ENCODE data around the gene SPATS2L. TPM values are rescaled to one million over a fixed set of nuclear protein-coding genes. Genes with fewer than 3 reads are reported as not detected.

Gene SPATS2L
- total and polyA plus RNA-seq, 2 of the 13 experiments (the other 11 are each of a cell fraction or from before 2014, with no cell fraction given): 154 to 212 TPM

- ChIA-PET POLR2A (interaction anchor here (1.1 kb wide), 1 partner anchor 16 kb away, joined by 4 read pairs; the partner anchor contains the start of gene KCTD18), CTCF (ENCODE audit: low intra/inter-chr PET ratio, low total read pairs) (no interaction called here)
- Histone ChIP-seq H3K27ac (ENCODE audit: extremely low read length, insufficient read depth, low read length) (no peak overlapping the region), H2AFZ (ENCODE audit: low read length) (no peak overlapping the region), H3K79me2 (ENCODE audit: insufficient read depth, low read length) (no peaks in the 10 kb centered on the region), H3K27me3 (ENCODE audit: control insufficient read depth in 1 of 2, insufficient read depth in 2 of 2, low read length in 2 of 2) (no peaks in the 10 kb centered on the region), H3K9me3 (ENCODE audit: low read length) (no peaks in the 10 kb centered on the region), H3K4me1 (ENCODE audit: insufficient read depth, low read length) (no peaks in the 10 kb centered on the region), H4K20me1 (ENCODE audit: insufficient read depth, low read length) (no peaks in the 10 kb centered on the region), H3K9ac (ENCODE audit: insufficient read depth, low read depth, low read length) (no peak overlapping the region), H3K4me3 (replicated peaks in 1 of 3; ENCODE audit: insufficient read depth in 1 of 3, low read depth in 2 of 3, low read length in 3 of 3) (no peak overlapping the region), H3K4me2 (ENCODE audit: low read depth, low read length) (no peak overlapping the region), H3K36me3 (replicated peaks in 1 of 2; ENCODE audit: control insufficient read depth in 1 of 2, insufficient read depth in 2 of 2, low read length in 2 of 2) (peaks cover 0 to 6% of the 10 kb centered on the region in 2 experiments; a peak in 2 of 5 replicates)
- intact Hi-C loops (cut with micrococcal nuclease; ENCODE audit: unreplicated experiment): no loop called here
- BruUV-seq (replicated peaks): no TSS peak
- TF ChIP-seq LRRFIP1 (CRISPR knock-in tag; conservative IDR thresholded peaks at IDR 0.05) (no peak), CEBPB (IDR thresholded peaks at IDR 0.05; ENCODE audit: borderline replicate concordance, low read depth, low read length) (peak; percentile 82)
- ATAC-seq (no peak), DNase-seq (ENCODE audit: low spot score) (no peak), FAIRE-seq (peak; percentile 21)
- 96% methylated on average over 2 of the region's 2 CpGs for WGBS (ENCODE audit: low lambda C conversion rate)
- in situ Hi-C loops (cut with HindIII; ENCODE audit: extremely low pct_ligation_motif_present, low pct_unique_long_range_greater_than_20kb): no loop called here
These were observed 187.6 kb downstream of the SPATS2L start for GRCh38 chr2:200494048-200494447.

DNA sequence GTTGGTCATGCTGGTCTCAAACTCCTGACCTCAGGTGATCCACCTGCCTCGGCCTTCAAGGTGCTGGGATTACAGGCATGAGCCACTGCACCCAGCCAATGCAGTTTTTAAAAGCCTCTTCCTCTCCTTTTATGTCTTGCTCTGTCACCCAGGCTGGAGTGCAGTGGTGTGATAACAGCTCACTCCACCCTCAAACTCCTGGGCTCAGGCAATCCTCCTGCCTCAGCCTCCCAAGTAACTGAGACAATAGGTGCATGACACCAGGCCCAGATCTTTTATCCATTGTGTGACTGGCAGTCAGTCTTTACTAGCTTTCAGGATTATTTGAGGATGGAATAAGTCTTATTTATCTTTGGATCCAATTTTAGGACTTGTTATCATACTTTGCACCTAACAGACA is 190.2 kb downstream of the SPATS2L start:
- no peak overlapping the region for H3K4me2 ChIP-seq (ENCODE audit: low read depth, low read length)
- ATAC-seq (no peak), FAIRE-seq (no peak), DNase-seq (ENCODE audit: low spot score) (no peak)
- POLR2A ChIA-PET: interaction anchor here (1.2 kb wide), 1 partner anchor 13 kb away, joined by 4 read pairs; no protein-coding TSS in a partner anchor
- H3K4me1 ChIP-seq (ENCODE audit: insufficient read depth, low read length): no peaks in the 10 kb centered on the region
- H3K27me3 ChIP-seq (ENCODE audit: control insufficient read depth in 1 of 2, insufficient read depth in 2 of 2, low read length in 2 of 2): no peaks in the 10 kb centered on the region
- CTCF ChIA-PET (ENCODE audit: low intra/inter-chr PET ratio, low total read pairs): no interaction called here
- H3K27ac ChIP-seq (ENCODE audit: extremely low read length, insufficient read depth, low read length): no peak overlapping the region
- no peak overlapping the region for H2AFZ ChIP-seq (ENCODE audit: low read length)
- no peaks in the 10 kb centered on the region for H3K9me3 ChIP-seq (ENCODE audit: low read length)
- no peaks in the 10 kb centered on the region; a peak in 1 of 5 replicates for H3K36me3 ChIP-seq (replicated peaks in 1 of 2; ENCODE audit: control insufficient read depth in 1 of 2, insufficient read depth in 2 of 2, low read length in 2 of 2)
- H4K20me1 ChIP-seq (ENCODE audit: insufficient read depth, low read length): no peaks in the 10 kb centered on the region
- no peak overlapping the region for H3K4me3 ChIP-seq (replicated peaks in 1 of 3; ENCODE audit: insufficient read depth in 1 of 3, low read depth in 2 of 3, low read length in 3 of 3)
- in situ Hi-C loops (cut with HindIII; ENCODE audit: extremely low pct_ligation_motif_present, low pct_unique_long_range_greater_than_20kb) (no loop called here), intact Hi-C loops (cut with micrococcal nuclease; ENCODE audit: unreplicated experiment) (no loop called here)
- BruUV-seq (replicated peaks): no TSS peak
- WGBS (ENCODE audit: low lambda C conversion rate): 89% methylated on average over 1 of the region's 1 CpG
- H3K9ac ChIP-seq (ENCODE audit: insufficient read depth, low read depth, low read length): no peak overlapping the region
- H3K79me2 ChIP-seq (ENCODE audit: insufficient read depth, low read length): no peaks in the 10 kb centered on the region
- TF ChIP-seq CHD4 (IDR thresholded peaks at IDR 0.05; ENCODE audit: borderline replicate concordance, low read length) (no peak), SETDB1 (CRISPR knock-in tag; IDR thresholded peaks at IDR 0.05; ENCODE audit: borderline replicate concordance) (no peak), ZKSCAN5 (CRISPR knock-in tag; IDR thresholded peaks at IDR 0.05) (no peak), TOPORS (CRISPR knock-in tag; IDR thresholded peaks at IDR 0.05) (no peak), ZBTB38 (CRISPR knock-in tag; IDR thresholded peaks at IDR 0.05) (no peak), ZNF761 (CRISPR knock-in tag; conservative IDR thresholded peaks at IDR 0.05) (no peak), ZC3H13 (CRISPR knock-in tag; IDR thresholded peaks at IDR 0.05) (no peak)
- TF ChIP-seq, protein P1, sequence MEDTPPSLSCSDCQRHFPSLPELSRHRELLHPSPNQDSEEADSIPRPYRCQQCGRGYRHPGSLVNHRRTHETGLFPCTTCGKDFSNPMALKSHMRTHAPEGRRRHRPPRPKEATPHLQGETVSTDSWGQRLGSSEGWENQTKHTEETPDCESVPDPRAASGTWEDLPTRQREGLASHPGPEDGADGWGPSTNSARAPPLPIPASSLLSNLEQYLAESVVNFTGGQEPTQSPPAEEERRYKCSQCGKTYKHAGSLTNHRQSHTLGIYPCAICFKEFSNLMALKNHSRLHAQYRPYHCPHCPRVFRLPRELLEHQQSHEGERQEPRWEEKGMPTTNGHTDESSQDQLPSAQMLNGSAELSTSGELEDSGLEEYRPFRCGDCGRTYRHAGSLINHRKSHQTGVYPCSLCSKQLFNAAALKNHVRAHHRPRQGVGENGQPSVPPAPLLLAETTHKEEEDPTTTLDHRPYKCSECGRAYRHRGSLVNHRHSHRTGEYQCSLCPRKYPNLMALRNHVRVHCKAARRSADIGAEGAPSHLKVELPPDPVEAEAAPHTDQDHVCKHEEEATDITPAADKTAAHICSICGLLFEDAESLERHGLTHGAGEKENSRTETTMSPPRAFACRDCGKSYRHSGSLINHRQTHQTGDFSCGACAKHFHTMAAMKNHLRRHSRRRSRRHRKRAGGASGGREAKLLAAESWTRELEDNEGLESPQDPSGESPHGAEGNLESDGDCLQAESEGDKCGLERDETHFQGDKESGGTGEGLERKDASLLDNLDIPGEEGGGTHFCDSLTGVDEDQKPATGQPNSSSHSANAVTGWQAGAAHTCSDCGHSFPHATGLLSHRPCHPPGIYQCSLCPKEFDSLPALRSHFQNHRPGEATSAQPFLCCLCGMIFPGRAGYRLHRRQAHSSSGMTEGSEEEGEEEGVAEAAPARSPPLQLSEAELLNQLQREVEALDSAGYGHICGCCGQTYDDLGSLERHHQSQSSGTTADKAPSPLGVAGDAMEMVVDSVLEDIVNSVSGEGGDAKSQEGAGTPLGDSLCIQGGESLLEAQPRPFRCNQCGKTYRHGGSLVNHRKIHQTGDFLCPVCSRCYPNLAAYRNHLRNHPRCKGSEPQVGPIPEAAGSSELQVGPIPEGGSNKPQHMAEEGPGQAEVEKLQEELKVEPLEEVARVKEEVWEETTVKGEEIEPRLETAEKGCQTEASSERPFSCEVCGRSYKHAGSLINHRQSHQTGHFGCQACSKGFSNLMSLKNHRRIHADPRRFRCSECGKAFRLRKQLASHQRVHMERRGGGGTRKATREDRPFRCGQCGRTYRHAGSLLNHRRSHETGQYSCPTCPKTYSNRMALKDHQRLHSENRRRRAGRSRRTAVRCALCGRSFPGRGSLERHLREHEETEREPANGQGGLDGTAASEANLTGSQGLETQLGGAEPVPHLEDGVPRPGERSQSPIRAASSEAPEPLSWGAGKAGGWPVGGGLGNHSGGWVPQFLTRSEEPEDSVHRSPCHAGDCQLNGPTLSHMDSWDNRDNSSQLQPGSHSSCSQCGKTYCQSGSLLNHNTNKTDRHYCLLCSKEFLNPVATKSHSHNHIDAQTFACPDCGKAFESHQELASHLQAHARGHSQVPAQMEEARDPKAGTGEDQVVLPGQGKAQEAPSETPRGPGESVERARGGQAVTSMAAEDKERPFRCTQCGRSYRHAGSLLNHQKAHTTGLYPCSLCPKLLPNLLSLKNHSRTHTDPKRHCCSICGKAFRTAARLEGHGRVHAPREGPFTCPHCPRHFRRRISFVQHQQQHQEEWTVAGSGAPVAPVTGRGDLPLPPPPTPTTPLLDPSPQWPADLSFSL (CRISPR knock-in tag; IDR thresholded peaks at IDR 0.05): no peak
